ENCODE results near the gene FAXDC2.

FAXDC2 gene

GRCh38 chr5:154794525-154795234 is 55.7 kb downstream of the FAXDC2 start:
- peak in 1 of 2 experiments; percentile 33 for DNase-seq

- DNase-seq: no peak
Measured at GRCh38 chr5:154793599-154794524, 56.5 kb downstream of the FAXDC2 start.

- no peak for DNase-seq
Measured at GRCh38 chr5:154791535-154791934, 58.9 kb downstream of the FAXDC2 start.

- DNase-seq: no peak
Measured at GRCh38 chr5:154788212-154788611, 62.2 kb downstream of the FAXDC2 start.

- no peak for DNase-seq
Measured at GRCh38 chr5:154786414-154786813, 64.0 kb downstream of the FAXDC2 start.

GRCh38 chr5:154784856-154785255 is 65.5 kb downstream of the FAXDC2 start:
- DNase-seq: no peak

GRCh38 chr5:154783774-154784460 is 66.5 kb downstream of the FAXDC2 start:
- DNase-seq: no peak

- DNase-seq: no peak
Measured at GRCh38 chr5:154782812-154783592, 67.4 kb downstream of the FAXDC2 start.

- DNase-seq: no peak
Measured at GRCh38 chr5:154782326-154782725, 68.1 kb downstream of the FAXDC2 start.

GRCh38 chr5:154780128-154780527 is 70.3 kb downstream of the FAXDC2 start:
- no peak for DNase-seq

- peak; percentile 50 to 85 for DNase-seq
Measured at GRCh38 chr5:154779105-154779504, 71.3 kb downstream of the FAXDC2 start.

GRCh38 chr5:154778534-154778933 is 71.9 kb downstream of the FAXDC2 start:
- DNase-seq: no peak

- DNase-seq: no peak
Measured at GRCh38 chr5:154776167-154776566, 74.2 kb downstream of the FAXDC2 start.

GRCh38 chr5:154773326-154773725 is 77.1 kb downstream of the FAXDC2 start:
- no peak for DNase-seq

GRCh38 chr5:154771383-154771901 is 79.0 kb downstream of the FAXDC2 start:
- no peak for DNase-seq

GRCh38 chr5:154770111-154770510 is 80.3 kb downstream of the FAXDC2 start:
- DNase-seq: no peak
